HG03521 (cell line): ENCODE results near the gene CEACAM19.
"Not testable (repeated sequence)": the region's sequence is repeated elsewhere in the genome, so short reads cannot be mapped to it uniquely, and the experiment has no call there.

ENCODE experiments used
- ATAC-seq: cut with Tn5 transposase; IDR thresholded peaks from one replicate; pipeline ENCODE4 v1.9.1; 2021; ENCODE audit warnings: mild to moderate bottlenecking, moderate library complexity; ENCODE audit not compliant: unreplicated experiment

CEACAM19 gene

GRCh38 chr19:44671400-44671799 lies at the start of gene CEACAM19:
Gene CEACAM19 (plus strand): TSS chr19:44671482. CDS start chr19:44671932, 450 bp downstream.
- ATAC-seq: no peak

GRCh38 chr19:44623080-44623479 lies 48.2 kb upstream of the CEACAM19 start:
- no peak for ATAC-seq

- ATAC-seq: no peak
These were observed 47.7 kb upstream of the CEACAM19 start for GRCh38 chr19:44623626-44624025.

- ATAC-seq: no peak
These were observed 46.4 kb upstream of the CEACAM19 start for GRCh38 chr19:44624840-44625354.

GRCh38 chr19:44625637-44626036 lies 45.6 kb upstream of the CEACAM19 start:
- not testable (repeated sequence) for ATAC-seq

GRCh38 chr19:44626048-44626624 lies 45.1 kb upstream of the CEACAM19 start:
- no peak for ATAC-seq

GRCh38 chr19:44627631-44628030 lies 43.7 kb upstream of the CEACAM19 start:
- no peak for ATAC-seq

- ATAC-seq: no peak
These were observed 42.5 kb upstream of the CEACAM19 start for GRCh38 chr19:44628793-44629192.

- not testable (repeated sequence) for ATAC-seq
These were observed 39.7 kb upstream of the CEACAM19 start for GRCh38 chr19:44631611-44632010.

- ATAC-seq: not testable (repeated sequence)
These were observed 37.2 kb upstream of the CEACAM19 start for GRCh38 chr19:44634058-44634457.

- no peak for ATAC-seq
These were observed 36.5 kb upstream of the CEACAM19 start for GRCh38 chr19:44634785-44635184.

GRCh38 chr19:44635581-44636438 lies 35.5 kb upstream of the CEACAM19 start:
- no peak for ATAC-seq

- no peak for ATAC-seq
These were observed 34.6 kb upstream of the CEACAM19 start for GRCh38 chr19:44636439-44637389.

- no peak for ATAC-seq
These were observed 33.9 kb upstream of the CEACAM19 start for GRCh38 chr19:44637390-44637764.

- ATAC-seq: no peak
These were observed 30.8 kb upstream of the CEACAM19 start for GRCh38 chr19:44640518-44640917.

- ATAC-seq: no peak
These were observed 29.6 kb upstream of the CEACAM19 start for GRCh38 chr19:44641501-44642265.

- ATAC-seq: no peak
These were observed 28.9 kb upstream of the CEACAM19 start for GRCh38 chr19:44642377-44642776.

GRCh38 chr19:44643605-44644401 lies 27.5 kb upstream of the CEACAM19 start, which contains the start of gene PVR:
Gene PVR (plus strand): TSS chr19:44643910. CDS start chr19:44644097, 187 bp downstream.
- no peak for ATAC-seq

GRCh38 chr19:44644402-44645016 lies 26.8 kb upstream of the CEACAM19 start:
- ATAC-seq: no peak
